Caco-2 (cell line): ENCODE results near the gene TRAF3. TPM values are rescaled to one million over a fixed set of nuclear protein-coding genes. Genes with fewer than 3 reads are reported as not detected.

Experiments used
- BruUV-seq: library from RNA; stranded (reverse); fragments of 400-500 nt; replicated peaks from 2 replicates; lab custom pipeline; 2021; lab: Mats Ljungman, UMichigan
- CTCF ChIA-PET: fragments of 300-600 bp; sonication (Branson Sonifier 250); formaldehyde crosslinking; loops from one replicate; lab custom pipeline; 2022; ENCODE audit warnings: antibody characterized with exemption; lab: Charles Lee
- POLR2A ChIA-PET: fragments of 300-600 bp; sonication (Branson Sonifier 250); formaldehyde crosslinking; loops from one replicate; lab custom pipeline; 2022; ENCODE audit warnings: antibody characterized with exemption; lab: Charles Lee
- DNase-seq, 2 experiments: peaks; one replicate each; pipeline versions ENCODE4 v3.0.0 to v3.0.0-alpha.2; 2020 to 2022
- H3K27me3 ChIP-seq: replicated peaks from 2 replicates; pipeline ENCODE4 v1.6.0; 2011; ENCODE audit warnings: low read length; ENCODE audit not compliant: control insufficient read depth, insufficient read depth
- H3K36me3 ChIP-seq: 2 replicates; pipeline ENCODE4 v1.5.1; 2011; ENCODE audit warnings: low read length; ENCODE audit not compliant: control insufficient read depth, insufficient read depth
- H3K4me1 ChIP-seq: fragments of 250-450 bp; sonication (Bioruptor Pico); 2 replicates; pipeline ENCODE4 v1.5.1; 2020; ENCODE audit warnings: mild to moderate bottlenecking
- H3K4me3 ChIP-seq: 2 replicates; pipeline ENCODE4 v1.5.1; 2011; ENCODE audit warnings: low read depth, mild to moderate bottlenecking, control low read depth, low read length
- H3K9me3 ChIP-seq: fragments of 250-450 bp; sonication (Bioruptor Pico); 2 replicates; pipeline ENCODE4 v1.5.1; 2020; ENCODE audit warnings: mild to moderate bottlenecking, moderate library complexity
- H3K27ac Mint-ChIP-seq: one replicate; pipeline ENCODE4 v1.8.0; 2022; ENCODE audit warnings: mixed read lengths; ENCODE audit not compliant: unreplicated experiment
- H3K27me3 Mint-ChIP-seq: one replicate; pipeline ENCODE4 v1.8.0; 2022; ENCODE audit warnings: mixed read lengths; ENCODE audit not compliant: insufficient read depth, unreplicated experiment
- H3K36me3 Mint-ChIP-seq: one replicate; pipeline ENCODE4 v1.8.0; 2022; ENCODE audit warnings: mild to moderate bottlenecking, mixed read lengths; ENCODE audit not compliant: insufficient read depth, unreplicated experiment
- H3K4me1 Mint-ChIP-seq: one replicate; pipeline ENCODE4 v1.8.0; 2022; ENCODE audit warnings: low read depth, mixed read lengths; ENCODE audit not compliant: unreplicated experiment
- H3K4me3 Mint-ChIP-seq: one replicate; pipeline ENCODE4 v1.8.0; 2022; ENCODE audit warnings: mild to moderate bottlenecking, moderate library complexity, mixed read lengths; ENCODE audit not compliant: unreplicated experiment
- H3K9me3 Mint-ChIP-seq: one replicate; pipeline ENCODE4 v1.8.0; 2022; ENCODE audit warnings: mixed read lengths; ENCODE audit not compliant: unreplicated experiment
- intact Hi-C: fragments of 100-400 bp; cut with micrococcal nuclease; formaldehyde crosslinking; loops from one replicate; pipeline ENCODE4 v1.10.0; 2022; ENCODE audit not compliant: unreplicated experiment
- total RNA-seq: library from RNA; stranded (reverse); gene quantifications from 2 replicates; pipeline ENCODE4 v1.2.3, GENCODE V29; 2022
- TF ChIP-seq, protein P1 (sequence below), 2 experiments: fragments of 200-600 bp in 1 of 2; IDR thresholded peaks; 1 replicate in 1 of 2; 2 replicates in 1 of 2; pipeline versions ENCODE4 v1.5.1 to v1.8.0; 2011 to 2022; ENCODE audit warnings: antibody characterized with exemption in 1 of 2, control low read depth in 1 of 2, inconsistent platforms in 1 of 2, low read depth in 1 of 2, low read length in 1 of 2, mild to moderate bottlenecking in 1 of 2, moderate library complexity in 1 of 2; ENCODE audit not compliant: insufficient read depth in 1 of 2, severe bottlenecking in 1 of 2, unreplicated experiment in 1 of 2

Gene TRAF3
- total RNA-seq, 1 experiment from 2014 or later, result 16.6 TPM

DNA sequence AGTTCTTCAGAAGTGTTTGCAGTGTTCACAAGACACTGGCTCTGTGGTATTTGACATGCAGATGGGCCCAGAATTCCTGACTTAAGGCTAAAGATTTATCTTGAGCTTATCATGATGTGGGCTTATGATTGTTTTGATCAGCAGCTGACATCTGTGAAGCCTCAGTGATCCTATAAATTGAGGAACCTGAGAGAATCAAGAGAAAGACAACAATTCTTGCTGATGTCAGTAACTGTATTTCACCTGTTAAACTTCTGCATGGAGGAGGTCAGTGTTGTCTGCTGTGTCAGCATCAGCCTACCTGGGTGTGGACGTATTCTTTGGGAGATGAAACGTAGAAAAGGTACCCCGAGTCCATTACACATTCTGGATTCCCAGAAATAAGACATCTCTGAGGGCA is 33.3 kb downstream of the TRAF3 start:
- no peaks in the 10 kb centered on the region for H3K9me3 ChIP-seq
- POLR2A ChIA-PET, result no interaction called here
- no peaks in the 10 kb centered on the region for H3K36me3 Mint-ChIP-seq
- H3K27me3 Mint-ChIP-seq, result no peaks in the 10 kb centered on the region
- no peak overlapping the region for H3K27ac Mint-ChIP-seq
- H3K9me3 Mint-ChIP-seq, result no peaks in the 10 kb centered on the region
- H3K4me3 Mint-ChIP-seq, result no peak overlapping the region
- BruUV-seq, result no TSS peak
- CTCF ChIA-PET, result interaction anchor here (1.6 kb wide), 1 partner anchor 25 kb away, joined by 5 read pairs; no protein-coding TSS in a partner anchor
- H3K4me1 ChIP-seq, result peaks cover 11% of the 10 kb centered on the region; the same call in 1 of the 2 replicates
- no peaks in the 10 kb centered on the region for H3K27me3 ChIP-seq
- peaks cover 32% of the 10 kb centered on the region for H3K4me1 Mint-ChIP-seq
- no peak for DNase-seq
- no peak overlapping the region for H3K4me3 ChIP-seq
- TF ChIP-seq, protein P1, sequence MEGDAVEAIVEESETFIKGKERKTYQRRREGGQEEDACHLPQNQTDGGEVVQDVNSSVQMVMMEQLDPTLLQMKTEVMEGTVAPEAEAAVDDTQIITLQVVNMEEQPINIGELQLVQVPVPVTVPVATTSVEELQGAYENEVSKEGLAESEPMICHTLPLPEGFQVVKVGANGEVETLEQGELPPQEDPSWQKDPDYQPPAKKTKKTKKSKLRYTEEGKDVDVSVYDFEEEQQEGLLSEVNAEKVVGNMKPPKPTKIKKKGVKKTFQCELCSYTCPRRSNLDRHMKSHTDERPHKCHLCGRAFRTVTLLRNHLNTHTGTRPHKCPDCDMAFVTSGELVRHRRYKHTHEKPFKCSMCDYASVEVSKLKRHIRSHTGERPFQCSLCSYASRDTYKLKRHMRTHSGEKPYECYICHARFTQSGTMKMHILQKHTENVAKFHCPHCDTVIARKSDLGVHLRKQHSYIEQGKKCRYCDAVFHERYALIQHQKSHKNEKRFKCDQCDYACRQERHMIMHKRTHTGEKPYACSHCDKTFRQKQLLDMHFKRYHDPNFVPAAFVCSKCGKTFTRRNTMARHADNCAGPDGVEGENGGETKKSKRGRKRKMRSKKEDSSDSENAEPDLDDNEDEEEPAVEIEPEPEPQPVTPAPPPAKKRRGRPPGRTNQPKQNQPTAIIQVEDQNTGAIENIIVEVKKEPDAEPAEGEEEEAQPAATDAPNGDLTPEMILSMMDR (IDR thresholded peaks at IDR 0.05; ENCODE audit: insufficient read depth in 1 of 2, low read depth in 1 of 2, low read length in 1 of 2, severe bottlenecking in 1 of 2, unreplicated experiment in 1 of 2), result no peak
- H3K36me3 ChIP-seq, result no peaks in the 10 kb centered on the region
- intact Hi-C loops, result no loop called here

DNA sequence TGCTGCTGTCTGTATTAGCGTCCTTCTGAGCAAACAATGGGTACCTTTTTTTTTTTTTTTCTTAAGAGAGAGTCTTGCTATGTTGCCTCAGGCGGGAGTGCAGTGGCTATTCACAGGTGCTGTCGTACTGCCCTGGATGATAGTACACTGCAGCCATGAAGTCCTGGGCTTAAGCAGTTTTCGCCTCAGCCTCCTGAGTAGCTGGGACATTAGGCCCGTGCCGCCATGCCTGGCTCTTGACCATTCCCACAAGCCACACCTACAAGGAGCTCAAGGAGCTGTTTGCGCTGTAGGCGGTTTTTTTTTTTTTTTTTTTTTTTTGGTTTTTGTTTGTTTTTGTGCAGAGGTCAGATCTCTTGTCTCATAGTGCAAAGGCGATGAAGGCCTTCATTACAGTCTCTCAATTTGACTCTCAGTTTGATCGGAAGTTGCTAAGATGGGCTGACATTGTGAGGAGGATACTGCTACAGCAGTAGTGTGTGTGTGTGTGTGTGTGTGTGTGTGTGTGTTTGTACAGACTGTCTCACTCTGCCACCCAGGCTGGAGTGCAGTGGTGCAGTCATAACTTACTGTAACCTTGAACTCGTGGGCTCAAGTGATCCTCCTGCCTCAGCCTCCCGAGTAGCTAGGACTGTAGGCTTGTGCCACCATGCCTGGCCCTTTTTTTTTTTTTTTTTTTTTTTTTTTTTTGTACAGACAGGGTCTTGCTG is 34.2 kb downstream of the TRAF3 start:
- intact Hi-C loops, result no loop called here
- ChIA-PET CTCF (interaction anchor here (0.6 to 1.6 kb wide), 4 partner anchors 17 to 36 kb away, joined by 3 to 5 read pairs (median 3); no protein-coding TSS in a partner anchor), POLR2A (interaction anchor here (0.7 kb wide), 1 partner anchor 62 kb away, joined by 9 read pairs; no protein-coding TSS in a partner anchor)
- DNase-seq, result peak in 1 of 2 experiments; percentile 9
- no TSS peak for BruUV-seq
- H3K4me1 ChIP-seq, result peaks cover 11% of the 10 kb centered on the region; the same call in 1 of the 2 replicates
- H3K9me3 ChIP-seq, result no peaks in the 10 kb centered on the region
- H3K36me3 Mint-ChIP-seq, result no peaks in the 10 kb centered on the region
- no peaks in the 10 kb centered on the region for H3K27me3 Mint-ChIP-seq
- H3K9me3 Mint-ChIP-seq, result no peaks in the 10 kb centered on the region
- H3K4me3 ChIP-seq, result no peak overlapping the region
- peaks cover 31% of the 10 kb centered on the region for H3K4me1 Mint-ChIP-seq
- TF ChIP-seq, protein P1 (IDR thresholded peaks at IDR 0.05; ENCODE audit: insufficient read depth in 1 of 2, low read depth in 1 of 2, low read length in 1 of 2, severe bottlenecking in 1 of 2, unreplicated experiment in 1 of 2), result no peak
- H3K27me3 ChIP-seq, result no peaks in the 10 kb centered on the region
- no peaks in the 10 kb centered on the region for H3K36me3 ChIP-seq
- no peak overlapping the region for H3K27ac Mint-ChIP-seq
- H3K4me3 Mint-ChIP-seq, result no peak overlapping the region

GRCh38 chr14:102811971-102812370 is 34.7 kb downstream of the TRAF3 start:
- TF ChIP-seq, protein P1 (IDR thresholded peaks at IDR 0.05; ENCODE audit: insufficient read depth in 1 of 2, low read depth in 1 of 2, low read length in 1 of 2, severe bottlenecking in 1 of 2, unreplicated experiment in 1 of 2), result no peak
- H3K36me3 ChIP-seq, result no peaks in the 10 kb centered on the region
- DNase-seq, result no peak
- intact Hi-C loops, result no loop called here
- Mint-ChIP-seq H3K4me3 (no peak overlapping the region), H3K4me1 (peaks cover 25% of the 10 kb centered on the region), H3K27me3 (no peaks in the 10 kb centered on the region), H3K36me3 (no peaks in the 10 kb centered on the region), H3K27ac (no peak overlapping the region), H3K9me3 (no peaks in the 10 kb centered on the region)
- peaks cover 11% of the 10 kb centered on the region; the same call in 1 of the 2 replicates for H3K4me1 ChIP-seq
- no peak overlapping the region for H3K4me3 ChIP-seq
- ChIA-PET POLR2A (no interaction called here), CTCF (interaction anchor here (0.9 kb wide), 1 partner anchor 37 kb away, joined by 3 read pairs; no protein-coding TSS in a partner anchor)
- BruUV-seq, result no TSS peak
- no peaks in the 10 kb centered on the region for H3K27me3 ChIP-seq
- H3K9me3 ChIP-seq, result no peaks in the 10 kb centered on the region
